CD4-positive, alpha-beta T cell (primary cell): Measurements from ENCODE around the gene GIPC2. TPM values are rescaled to one million over a fixed set of nuclear protein-coding genes. Genes with fewer than 3 reads are reported as not detected.

ENCODE experiments used
- ATAC-seq: fragments of 200-7000 bp; cut with Tn5 transposase; one replicate; pipeline ENCODE4 v1.10.0; 2022; ENCODE audit warnings: mild to moderate bottlenecking; ENCODE audit not compliant: poor library complexity
- CTCF ChIA-PET: fragments of 350-600 bp; sonication (Branson Sonifier 250); formaldehyde crosslinking; loops from one replicate; lab custom pipeline; 2021; ENCODE audit warnings: antibody characterized with exemption, inconsistent platforms; lab: Charles Lee
- POLR2A ChIA-PET: fragments of 350-600 bp; sonication (Branson Sonifier 250); formaldehyde crosslinking; loops from one replicate; lab custom pipeline; 2021; ENCODE audit warnings: antibody characterized with exemption, inconsistent platforms; lab: Charles Lee
- DNase-seq, 14 experiments: peaks; one replicate each; pipeline ENCODE4 v3.0.0-alpha.2; 2013 to 2020; ENCODE audit warnings: mixed read lengths in 2 of 14
- H3K27ac ChIP-seq, 2 donors: one replicate each; pipeline versions ENCODE4 v1.5.1 to v1.7.0; 2013; ENCODE audit warnings: low read length in 2 of 2, low read depth in 1 of 2, mild to moderate bottlenecking in 1 of 2
- H3K27me3 ChIP-seq, 2 experiments: 1 replicate in 1 of 2; 2 replicates in 1 of 2; pipeline versions ENCODE4 v1.6.1 to v1.7.0; 2013; ENCODE audit warnings: low read length in 2 of 2, control low read depth in 1 of 2, mild to moderate bottlenecking in 1 of 2, moderate library complexity in 1 of 2; ENCODE audit not compliant: insufficient read depth in 2 of 2, control insufficient read depth in 1 of 2
- H3K36me3 ChIP-seq: one replicate; pipeline ENCODE4 v1.6.1; 2013; ENCODE audit warnings: low read length, control low read depth; ENCODE audit not compliant: insufficient read depth
- H3K4me1 ChIP-seq: one replicate; pipeline ENCODE4 v1.6.1; 2013; ENCODE audit warnings: low read length, control low read depth; ENCODE audit not compliant: insufficient read depth
- H3K4me3 ChIP-seq: one replicate; pipeline ENCODE4 v1.5.1; 2013; ENCODE audit warnings: mild to moderate bottlenecking, low read length, moderate library complexity
- H3K9me3 ChIP-seq, 2 experiments: 1 replicate in 1 of 2; 2 replicates in 1 of 2; pipeline versions ENCODE4 v1.6.1 to v1.7.0; 2013; ENCODE audit warnings: low read length in 2 of 2, mild to moderate bottlenecking in 2 of 2, control low read depth in 1 of 2, moderate library complexity in 1 of 2; ENCODE audit not compliant: control insufficient read depth in 1 of 2, insufficient read depth in 1 of 2
- H3K27ac Mint-ChIP-seq: one replicate; pipeline ENCODE4 v1.8.0; 2020; ENCODE audit warnings: mixed read lengths
- H3K27me3 Mint-ChIP-seq: one replicate; pipeline ENCODE4 v1.8.0; 2021; ENCODE audit warnings: mixed read lengths
- H3K36me3 Mint-ChIP-seq: one replicate; pipeline ENCODE4 v1.8.0; 2021; ENCODE audit warnings: low read depth, mixed read lengths
- H3K4me1 Mint-ChIP-seq: one replicate; pipeline ENCODE4 v1.8.0; 2021; ENCODE audit warnings: low read depth, mixed read lengths
- H3K4me3 Mint-ChIP-seq: one replicate; pipeline ENCODE4 v1.8.0; 2020; ENCODE audit warnings: mild to moderate bottlenecking, mixed read lengths
- H3K9me3 Mint-ChIP-seq: one replicate; pipeline ENCODE4 v1.8.0; 2020; ENCODE audit warnings: mixed read lengths
- intact Hi-C, 2 experiments: fragments of 100-400 bp; cut with DNase I in 1 of 2; cut with micrococcal nuclease in 1 of 2; formaldehyde crosslinking; loops; one replicate each; pipeline versions ENCODE4 v1.15.1 to v1.9.0; 2023 to 2025; cut with DNase I, micrococcal nuclease
- total RNA-seq, 174 experiments: library from RNA in 2 of 174; stranded (reverse) in 2 of 174; gene quantifications; one replicate each; pipeline ENCODE4 v1.2.3 and lab custom pipeline; 2021 to 2026
- TF ChIP-seq, protein P1 (sequence below): fragments of 200-600 bp; IDR thresholded peaks from one replicate; pipeline ENCODE4 v1.8.0; 2022; ENCODE audit warnings: antibody characterized with exemption, mild to moderate bottlenecking

GIPC2 gene
- total RNA-seq, 2 experiments from 2014 or later, result not detected

DNA sequence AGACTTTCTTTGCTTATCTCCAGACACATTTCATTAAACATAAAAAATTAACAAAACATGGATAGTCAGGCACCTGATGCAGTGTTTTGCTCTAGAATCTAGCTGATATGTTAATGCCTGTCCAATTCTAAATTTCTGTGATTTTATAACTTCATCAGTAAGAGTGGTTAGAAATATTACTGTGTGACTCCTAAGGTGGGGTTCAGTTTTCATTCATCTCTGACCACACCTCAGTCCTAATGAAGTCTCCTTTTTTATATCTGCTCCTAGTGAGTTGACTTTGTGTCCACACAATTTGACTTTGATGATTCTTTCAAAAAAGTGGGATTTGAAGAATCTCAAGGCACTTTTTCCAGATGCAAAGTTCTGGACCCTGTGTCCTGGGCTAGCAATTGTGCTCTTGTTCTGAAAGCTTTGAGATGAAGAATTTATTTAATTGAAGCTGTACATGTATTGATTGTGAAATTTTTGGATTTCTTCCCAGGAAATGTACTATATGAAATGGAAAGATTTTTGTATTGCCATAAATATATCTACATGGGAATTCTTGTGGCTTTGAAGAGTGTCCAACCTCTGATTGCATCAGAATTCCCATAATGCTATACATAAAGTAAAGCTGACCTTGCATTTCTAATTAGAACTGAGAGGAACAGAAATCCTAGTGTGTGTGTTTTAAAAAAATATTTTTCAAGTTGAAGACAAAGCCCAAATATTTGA lies 111.2 kb downstream of the GIPC2 start:
- intact Hi-C loops, result no loop called here
- no peaks in the 10 kb centered on the region for H3K36me3 ChIP-seq
- TF ChIP-seq, protein P1, sequence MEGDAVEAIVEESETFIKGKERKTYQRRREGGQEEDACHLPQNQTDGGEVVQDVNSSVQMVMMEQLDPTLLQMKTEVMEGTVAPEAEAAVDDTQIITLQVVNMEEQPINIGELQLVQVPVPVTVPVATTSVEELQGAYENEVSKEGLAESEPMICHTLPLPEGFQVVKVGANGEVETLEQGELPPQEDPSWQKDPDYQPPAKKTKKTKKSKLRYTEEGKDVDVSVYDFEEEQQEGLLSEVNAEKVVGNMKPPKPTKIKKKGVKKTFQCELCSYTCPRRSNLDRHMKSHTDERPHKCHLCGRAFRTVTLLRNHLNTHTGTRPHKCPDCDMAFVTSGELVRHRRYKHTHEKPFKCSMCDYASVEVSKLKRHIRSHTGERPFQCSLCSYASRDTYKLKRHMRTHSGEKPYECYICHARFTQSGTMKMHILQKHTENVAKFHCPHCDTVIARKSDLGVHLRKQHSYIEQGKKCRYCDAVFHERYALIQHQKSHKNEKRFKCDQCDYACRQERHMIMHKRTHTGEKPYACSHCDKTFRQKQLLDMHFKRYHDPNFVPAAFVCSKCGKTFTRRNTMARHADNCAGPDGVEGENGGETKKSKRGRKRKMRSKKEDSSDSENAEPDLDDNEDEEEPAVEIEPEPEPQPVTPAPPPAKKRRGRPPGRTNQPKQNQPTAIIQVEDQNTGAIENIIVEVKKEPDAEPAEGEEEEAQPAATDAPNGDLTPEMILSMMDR, result no peak
- DNase-seq (no peak), ATAC-seq (no peak)
- no peaks in the 10 kb centered on the region for H3K9me3 ChIP-seq
- no peaks in the 10 kb centered on the region for H3K4me1 ChIP-seq
- Mint-ChIP-seq H3K27ac (no peak overlapping the region), H3K4me1 (no peaks in the 10 kb centered on the region), H3K4me3 (no peak overlapping the region), H3K9me3 (no peaks in the 10 kb centered on the region), H3K36me3 (no peaks in the 10 kb centered on the region), H3K27me3 (peaks cover 4% of the 10 kb centered on the region)
- CTCF ChIA-PET, result no interaction called here
- no peak overlapping the region for H3K4me3 ChIP-seq
- no peak overlapping the region for H3K27ac ChIP-seq
- H3K27me3 ChIP-seq, result peaks cover 0 to 13% of the 10 kb centered on the region in 2 experiments
- POLR2A ChIA-PET, result no interaction called here

DNA sequence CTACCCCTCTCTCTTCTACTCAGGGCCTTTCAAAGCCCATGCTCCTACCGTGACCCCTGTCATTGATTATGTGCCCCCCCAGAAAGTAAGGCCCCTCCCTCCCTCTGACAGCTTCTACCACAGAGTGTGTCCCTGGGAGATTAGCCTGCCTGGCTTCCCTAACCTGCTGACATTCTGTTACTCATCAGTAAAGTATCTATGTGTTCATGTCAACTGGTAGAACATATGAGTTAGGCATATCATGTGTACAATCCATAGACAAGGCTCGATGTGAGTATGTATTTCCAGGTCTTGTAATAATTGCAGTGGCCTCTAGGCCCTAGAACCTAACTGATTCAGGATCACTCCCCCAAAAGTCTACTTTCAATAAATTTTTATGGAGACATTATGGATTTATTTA lies 120.0 kb downstream of the GIPC2 start:
- no peaks in the 10 kb centered on the region for H3K4me1 ChIP-seq
- ChIA-PET POLR2A (no interaction called here), CTCF (no interaction called here)
- TF ChIP-seq, protein P1, result no peak
- no peaks in the 10 kb centered on the region for H3K36me3 ChIP-seq
- intact Hi-C loops, result no loop called here
- no peak overlapping the region for H3K27ac ChIP-seq
- peaks cover 0 to 2% of the 10 kb centered on the region in 2 experiments for H3K27me3 ChIP-seq
- Mint-ChIP-seq H3K4me3 (no peak overlapping the region), H3K27me3 (no peaks in the 10 kb centered on the region), H3K9me3 (no peaks in the 10 kb centered on the region), H3K27ac (no peak overlapping the region), H3K36me3 (no peaks in the 10 kb centered on the region), H3K4me1 (no peaks in the 10 kb centered on the region)
- no peak for ATAC-seq
- no peaks in the 10 kb centered on the region for H3K9me3 ChIP-seq
- no peak for DNase-seq
- no peak overlapping the region for H3K4me3 ChIP-seq

DNA sequence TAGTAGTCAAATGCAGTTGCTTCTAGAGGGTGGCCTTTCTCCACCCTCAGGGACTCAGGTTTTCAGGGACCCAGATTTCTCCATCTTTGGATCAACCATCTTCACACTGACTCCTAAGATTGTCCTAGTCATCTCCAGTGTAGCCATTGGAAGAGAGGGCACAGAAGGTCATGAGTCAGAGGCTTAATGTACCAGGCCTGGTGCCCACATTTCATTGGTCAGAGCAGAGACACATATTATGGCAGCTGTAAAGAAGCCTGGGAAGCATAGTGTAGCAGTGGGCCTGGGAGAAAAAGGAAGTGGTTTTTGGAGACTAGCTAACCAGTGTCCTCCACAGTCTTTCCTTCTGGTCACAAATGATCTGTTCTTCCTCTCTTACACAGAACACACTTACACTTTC lies 122.5 kb downstream of the GIPC2 start:
- intact Hi-C loops, result no loop called here
- Mint-ChIP-seq H3K4me3 (no peak overlapping the region), H3K27ac (no peak overlapping the region), H3K36me3 (no peaks in the 10 kb centered on the region), H3K27me3 (no peaks in the 10 kb centered on the region), H3K4me1 (no peaks in the 10 kb centered on the region), H3K9me3 (no peaks in the 10 kb centered on the region)
- no peak for ATAC-seq
- H3K36me3 ChIP-seq, result no peaks in the 10 kb centered on the region
- ChIA-PET POLR2A (no interaction called here), CTCF (no interaction called here)
- no peak for DNase-seq
- no peaks in the 10 kb centered on the region for H3K9me3 ChIP-seq
- no peaks in the 10 kb centered on the region for H3K4me1 ChIP-seq
- no peak overlapping the region for H3K27ac ChIP-seq
- no peak overlapping the region for H3K4me3 ChIP-seq
- TF ChIP-seq, protein P1, result no peak
- peaks cover 0 to 2% of the 10 kb centered on the region in 2 experiments for H3K27me3 ChIP-seq
